Body of pancreas (tissue), 4 donors: ENCODE measurements around the gene UBD.

ENCODE experiments used
- CTCF ChIP-seq, 7 experiments: fragments of 450-650 bp in 4 of 7; fragments of 200-600 bp in 3 of 7; sonication (generic) in 3 of 7; IDR thresholded peaks; one replicate each; pipeline ENCODE4 v1.5.1; 2016 to 2019; ENCODE audit warnings: antibody characterized with exemption in 7 of 7
- POLR2A ChIP-seq, 3 donors: fragments of 450-650 bp; IDR thresholded peaks; one replicate each; pipeline ENCODE4 v1.6.1; 2016; ENCODE audit warnings: antibody characterized with exemption in 3 of 3, mild to moderate bottlenecking in 2 of 3

- TF ChIP-seq CTCF (IDR thresholded peaks at IDR 0.05) (no peak), POLR2A (IDR thresholded peaks at IDR 0.05) (no peak)
Observed at GRCh38 chr6:29531668-29532067, 27.9 kb downstream of the UBD start.
